Activated naive CD4-positive, alpha-beta T cell treated with anti-CD3 and anti-CD28 coated beads, Interleukin-2, amount 50 U/mL, for 72 hours (primary cell): ENCODE measurements around the gene R3HCC1L. TPM values are rescaled to one million over a fixed set of nuclear protein-coding genes. Genes with fewer than 3 reads are reported as not detected.
A peak's percentile ranks its signal among the peaks of the same experiment; 100 is the strongest.
"Not testable (repeated sequence)": the region's sequence is repeated elsewhere in the genome, so short reads cannot be mapped to it uniquely, and the experiment has no call there.

Experiments
- ATAC-seq, 2 donors: fragments of 150-1000 bp; cut with Tn5 transposase; 2 replicates each; pipeline ENCODE4 v1.10.0; 2021; ENCODE audit warnings: mild to moderate bottlenecking in 2 of 2, moderate library complexity in 2 of 2
- DNase-seq, 2 donors: peaks; one replicate each; pipeline ENCODE4 v3.0.0; 2021 to 2022; ENCODE audit warnings: low spot score in 2 of 2
- H3K27ac Mint-ChIP-seq, 2 donors: one replicate each; pipeline ENCODE4 v1.8.0; 2022; ENCODE audit warnings: mild to moderate bottlenecking in 2 of 2, mixed read lengths in 2 of 2
- H3K36me3 Mint-ChIP-seq, 2 donors: one replicate each; pipeline ENCODE4 v1.8.0; 2022; ENCODE audit warnings: mixed read lengths in 2 of 2
- H3K9me3 Mint-ChIP-seq, 2 donors: one replicate each; pipeline ENCODE4 v1.8.0; 2022; ENCODE audit warnings: mixed read lengths in 2 of 2
- total RNA-seq, 2 donors: library from RNA; stranded (reverse); gene quantifications; one replicate each; pipeline ENCODE4 v1.2.3, GENCODE V29; 2022

R3HCC1L gene
- total RNA-seq, 2 donors from 2014 or later, result 15.4 to 16.7 TPM

GRCh38 chr10:98115031-98115787, 19.2 kb upstream of the R3HCC1L start:
- Mint-ChIP-seq H3K9me3 (peaks cover 0 to 3% of the 10 kb centered on the region in 2 donors), H3K27ac (no peak overlapping the region), H3K36me3 (no peaks in the 10 kb centered on the region)

GRCh38 chr10:98119891-98120290, 14.6 kb upstream of the R3HCC1L start:
- no peak overlapping the region for H3K27ac Mint-ChIP-seq
- DNase-seq (no peak), ATAC-seq (no peak)
- H3K9me3 Mint-ChIP-seq, result peaks cover 24 to 31% of the 10 kb centered on the region in 2 donors
- peaks cover 21 to 30% of the 10 kb centered on the region in 2 donors for H3K36me3 Mint-ChIP-seq

More at GRCh38 chr10:98115031-98115787, 19.2 kb upstream of the R3HCC1L start:
- no peak for ATAC-seq
- no peak for DNase-seq

GRCh38 chr10:98125940-98126631, 8.4 kb upstream of the R3HCC1L start:
- peaks cover 30% of the 10 kb centered on the region in 2 donors for H3K36me3 Mint-ChIP-seq
- peaks cover 22 to 33% of the 10 kb centered on the region in 2 donors for H3K9me3 Mint-ChIP-seq
- no peak overlapping the region for H3K27ac Mint-ChIP-seq
- ATAC-seq (no peak), DNase-seq (no peak)

DNA sequence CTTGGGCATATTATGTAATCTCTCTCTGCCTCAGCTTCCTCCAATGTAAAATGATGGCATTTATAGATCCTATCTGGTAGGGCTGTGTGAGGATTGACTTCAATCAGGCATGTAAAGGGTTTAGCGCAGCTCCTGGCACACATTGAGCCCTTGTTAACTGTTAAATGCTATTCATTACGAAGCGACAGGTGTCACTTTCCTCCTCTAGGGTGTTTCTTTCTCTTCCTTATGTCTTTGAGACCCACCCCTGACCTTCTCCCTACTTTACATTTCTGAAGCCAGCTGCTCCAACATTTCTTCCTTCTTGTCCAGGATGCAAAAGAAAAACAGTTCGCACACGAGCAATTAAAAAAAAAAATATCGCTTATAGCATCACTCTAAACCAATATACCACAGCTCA, 5.7 kb upstream of the R3HCC1L start:
- DNase-seq (no peak), ATAC-seq (no peak)
- peaks cover 8 to 20% of the 10 kb centered on the region in 2 donors for H3K9me3 Mint-ChIP-seq
- H3K36me3 Mint-ChIP-seq, result peaks cover 16 to 26% of the 10 kb centered on the region in 2 donors
- H3K27ac Mint-ChIP-seq, result no peak overlapping the region

DNA sequence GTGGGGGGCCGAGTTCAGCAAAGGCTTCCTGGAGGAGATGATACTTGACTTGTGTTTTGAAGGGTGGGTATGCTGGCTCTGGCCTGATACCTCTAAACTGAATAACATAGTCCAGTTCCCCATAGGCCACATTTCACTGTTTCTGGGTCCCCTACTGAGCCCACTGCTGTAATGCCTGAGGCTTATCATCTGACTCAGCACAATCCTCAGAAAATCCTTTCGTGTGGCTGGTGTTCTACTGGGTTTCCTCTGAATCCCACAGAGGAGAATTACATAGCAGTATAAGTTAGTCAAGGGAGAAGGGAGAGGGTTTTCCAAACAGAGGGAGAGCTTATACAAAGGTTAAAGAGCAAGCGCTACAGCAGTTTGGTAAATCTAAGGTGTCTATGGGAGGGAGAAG, 2.8 kb upstream of the R3HCC1L start:
- H3K9me3 Mint-ChIP-seq, result peaks cover 3 to 7% of the 10 kb centered on the region in 2 donors
- H3K27ac Mint-ChIP-seq, result no peak overlapping the region
- ATAC-seq, result no peak
- peaks cover 13 to 18% of the 10 kb centered on the region in 2 donors for H3K36me3 Mint-ChIP-seq
- no peak for DNase-seq

DNA sequence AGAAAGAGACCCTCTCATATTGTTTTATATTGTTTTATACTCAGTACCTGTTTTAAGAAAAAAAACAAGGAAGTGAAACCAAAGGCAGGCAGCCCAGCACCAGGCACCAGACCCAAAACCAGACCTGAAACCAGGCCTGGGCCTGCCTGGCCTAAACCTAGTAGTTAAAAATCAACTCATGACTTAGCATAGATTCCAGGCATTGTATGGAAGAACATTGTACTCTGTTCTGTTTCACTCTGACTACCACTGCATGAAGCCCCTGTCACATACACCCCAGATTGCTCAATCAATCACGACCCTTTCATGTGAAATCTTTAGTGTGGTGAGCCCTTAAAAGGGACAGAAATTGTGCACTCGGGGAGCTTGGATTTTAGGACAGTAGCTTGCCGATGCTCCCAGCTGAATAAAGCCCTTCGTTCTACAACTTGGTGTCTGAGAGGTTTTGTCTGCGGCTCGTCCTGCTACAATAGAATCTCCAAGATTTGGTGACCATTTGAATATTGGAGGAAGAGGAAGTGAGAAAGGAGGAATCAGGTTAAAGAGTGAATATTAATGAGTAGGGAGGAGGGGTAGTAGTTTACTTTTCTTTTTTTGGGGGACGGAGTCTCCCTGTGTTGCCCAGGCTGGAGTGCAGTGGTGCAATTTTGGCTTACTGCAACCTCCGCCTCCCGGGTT, 1.2 kb upstream of the R3HCC1L start:
- peaks cover 13 to 25% of the 10 kb centered on the region in 2 donors for H3K36me3 Mint-ChIP-seq
- H3K27ac Mint-ChIP-seq, result peak overlapping the region in 1 of 2 donors; percentile 89
- not testable (repeated sequence) for DNase-seq, ATAC-seq, H3K9me3 Mint-ChIP-seq

- no peak for DNase-seq
- ATAC-seq, result peak; percentile 13 to 18
- Mint-ChIP-seq H3K9me3 (peaks cover 3 to 4% of the 10 kb centered on the region in 2 donors), H3K36me3 (peaks cover 13 to 25% of the 10 kb centered on the region in 2 donors), H3K27ac (peak overlapping the region; percentile 74 to 89)
Measured at GRCh38 chr10:98134117-98134430, 383 bp upstream of the R3HCC1L start.

DNA sequence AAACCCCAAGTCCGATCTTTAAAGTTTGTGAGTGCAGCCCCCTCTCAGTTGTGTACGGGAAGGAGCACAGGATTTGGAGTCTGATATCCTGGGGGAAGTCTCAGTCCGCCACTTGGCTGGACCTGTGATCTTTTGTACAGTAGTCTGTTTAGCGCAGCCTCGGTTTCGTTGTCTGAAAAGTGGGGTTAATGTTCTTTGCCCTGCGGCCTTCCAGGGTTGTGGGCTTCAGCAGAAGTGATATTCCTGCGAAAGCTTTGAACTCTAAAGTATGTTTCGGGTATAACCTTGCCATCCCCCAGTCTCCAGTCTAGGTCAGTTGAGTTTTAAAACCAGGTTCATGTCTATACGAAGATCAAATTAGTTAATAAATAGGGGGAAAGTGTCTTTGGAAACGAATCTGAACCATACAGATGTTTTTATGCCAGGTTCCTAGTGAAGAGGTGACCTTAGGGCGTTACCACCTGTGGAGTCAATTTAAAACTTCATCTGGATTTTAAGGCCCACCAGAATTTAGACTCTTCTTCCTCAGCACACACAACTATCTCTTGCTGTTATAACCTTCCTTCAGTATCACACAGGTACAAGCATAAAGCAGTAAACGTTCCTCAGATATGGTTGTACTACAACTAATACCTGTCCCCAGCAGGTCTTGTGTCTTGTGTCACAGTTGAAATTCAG, 904 bp downstream of the R3HCC1L start:
- peak in 1 of 2 donors; percentile 2 for ATAC-seq
- Mint-ChIP-seq H3K27ac (peak overlapping the region; percentile 74 to 89), H3K9me3 (peaks cover 3 to 4% of the 10 kb centered on the region in 2 donors), H3K36me3 (peaks cover 13 to 25% of the 10 kb centered on the region in 2 donors)
- DNase-seq, result no peak

DNA sequence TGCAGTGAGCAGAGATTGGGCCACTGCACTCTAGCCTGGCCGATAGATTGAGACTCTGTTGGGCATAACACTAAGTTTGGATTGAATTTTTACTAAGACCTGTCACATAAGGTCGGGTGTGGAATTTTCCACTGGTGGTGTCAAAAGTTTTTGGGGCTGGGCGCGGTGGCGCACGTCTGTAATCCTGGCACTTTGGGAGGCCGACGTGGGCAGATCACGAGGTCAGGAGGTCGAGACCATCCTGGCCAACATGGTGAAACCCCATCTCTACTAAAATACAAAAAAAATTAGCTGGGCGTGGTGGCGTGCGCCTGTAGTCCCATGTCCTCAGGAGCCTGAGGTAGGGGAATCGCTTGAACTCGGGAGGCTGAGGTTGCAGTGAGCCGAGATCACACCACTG, 2.3 kb downstream of the R3HCC1L start:
- peaks cover 13 to 25% of the 10 kb centered on the region in 2 donors for H3K36me3 Mint-ChIP-seq

GRCh38 chr10:98138031-98138430, 3.6 kb downstream of the R3HCC1L start:
- peak in 1 of 2 donors; percentile 39 for ATAC-seq
- Mint-ChIP-seq H3K27ac (no peak overlapping the region), H3K9me3 (peaks cover 3 to 4% of the 10 kb centered on the region in 2 donors), H3K36me3 (peaks cover 13 to 18% of the 10 kb centered on the region in 2 donors)
- DNase-seq, result no peak

More for the DNA sequence above, 2.3 kb downstream of the R3HCC1L start:
- H3K9me3 Mint-ChIP-seq, H3K27ac Mint-ChIP-seq, DNase-seq, ATAC-seq: not testable (repeated sequence)

- H3K9me3 Mint-ChIP-seq, result no peaks in the 10 kb centered on the region
- DNase-seq (no peak), ATAC-seq (no peak)
- H3K36me3 Mint-ChIP-seq, result peaks cover 5 to 12% of the 10 kb centered on the region in 2 donors
- no peak overlapping the region for H3K27ac Mint-ChIP-seq
Measured at GRCh38 chr10:98139431-98139830, 5.0 kb downstream of the R3HCC1L start.

DNA sequence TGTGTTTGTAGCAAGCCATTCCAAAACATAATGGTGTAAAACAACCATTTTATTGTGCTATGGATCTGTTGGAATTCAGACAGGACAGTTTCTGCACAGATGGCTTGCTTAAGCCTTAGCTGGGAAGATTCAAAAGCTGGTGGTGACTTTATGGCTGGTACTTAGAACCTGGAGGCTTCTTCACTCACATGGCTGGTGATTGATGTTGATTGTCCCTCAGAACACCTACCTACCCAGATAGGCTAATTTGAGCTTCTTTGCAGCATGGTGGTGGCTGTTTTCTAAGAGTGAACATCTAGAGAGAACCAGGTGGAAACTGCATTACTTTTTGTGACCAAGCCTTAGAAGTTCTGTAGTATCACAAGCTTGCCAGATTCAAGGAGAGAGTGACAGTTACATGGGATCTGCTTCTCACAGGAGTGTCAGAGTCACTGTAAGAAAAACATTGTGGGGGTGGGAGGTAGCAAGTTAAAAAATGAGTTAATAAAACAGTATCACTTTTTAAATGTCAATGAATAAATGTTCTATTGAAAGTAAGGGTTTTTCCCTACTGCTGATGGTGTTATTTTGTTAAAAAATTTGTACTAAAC, 7.1 kb downstream of the R3HCC1L start:
- Mint-ChIP-seq H3K9me3 (peaks cover 0 to 3% of the 10 kb centered on the region in 2 donors), H3K27ac (peak overlapping the region in 1 of 2 donors; percentile 72), H3K36me3 (peaks cover 9 to 21% of the 10 kb centered on the region in 2 donors)
- ATAC-seq (peak; percentile 64 to 71), DNase-seq (no peak)

DNA sequence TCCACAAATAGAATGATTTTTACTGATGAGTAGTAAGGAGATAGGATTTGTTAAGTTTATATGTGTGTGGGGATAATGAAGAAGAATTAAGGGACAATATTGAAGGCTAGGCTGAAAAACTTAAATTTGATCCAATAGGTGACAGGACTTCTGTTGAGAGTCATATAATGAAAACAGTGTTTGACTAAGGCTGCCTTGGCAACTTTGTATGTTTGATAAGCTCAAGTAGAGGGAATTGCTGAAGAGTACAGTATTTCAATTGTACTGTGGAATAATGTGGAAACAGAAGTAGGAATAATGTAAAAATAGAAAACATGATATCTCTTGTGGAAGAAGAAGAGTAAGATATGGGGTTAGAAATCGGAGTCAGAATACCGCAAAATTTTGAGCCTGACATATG, 10.5 kb downstream of the R3HCC1L start:
- H3K9me3 Mint-ChIP-seq, result peaks cover 24 to 29% of the 10 kb centered on the region in 2 donors
- no peak for ATAC-seq
- no peak for DNase-seq
- no peak overlapping the region for H3K27ac Mint-ChIP-seq
- peaks cover 38 to 48% of the 10 kb centered on the region in 2 donors for H3K36me3 Mint-ChIP-seq

- Mint-ChIP-seq H3K9me3 (peaks cover 34 to 45% of the 10 kb centered on the region in 2 donors), H3K27ac (no peak overlapping the region), H3K36me3 (peaks cover 55 to 63% of the 10 kb centered on the region in 2 donors)
- DNase-seq (no peak), ATAC-seq (no peak)
Measured at GRCh38 chr10:98149858-98150257, 15.4 kb downstream of the R3HCC1L start.

DNA sequence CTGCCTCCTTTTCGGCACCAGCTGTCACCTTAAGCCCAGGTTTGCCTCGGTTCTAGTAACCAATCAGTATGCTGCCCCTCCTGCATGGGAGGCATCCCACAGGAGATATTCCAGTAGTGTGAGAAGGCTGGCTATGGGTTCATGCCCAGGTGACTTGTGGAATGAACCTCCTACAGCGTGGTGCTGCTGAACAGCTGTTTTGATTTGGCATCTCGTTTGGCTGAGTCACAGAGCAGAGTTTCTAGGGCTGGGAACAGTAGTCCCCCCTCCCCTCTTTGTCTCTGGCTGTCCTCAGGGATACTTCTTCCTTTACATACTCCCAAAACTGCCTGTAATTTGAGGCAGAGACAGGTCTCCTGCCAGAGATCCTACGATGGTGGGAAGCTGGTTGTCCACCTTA, 16.1 kb downstream of the R3HCC1L start:
- ATAC-seq, result no peak
- peaks cover 32 to 45% of the 10 kb centered on the region in 2 donors for H3K9me3 Mint-ChIP-seq

DNA sequence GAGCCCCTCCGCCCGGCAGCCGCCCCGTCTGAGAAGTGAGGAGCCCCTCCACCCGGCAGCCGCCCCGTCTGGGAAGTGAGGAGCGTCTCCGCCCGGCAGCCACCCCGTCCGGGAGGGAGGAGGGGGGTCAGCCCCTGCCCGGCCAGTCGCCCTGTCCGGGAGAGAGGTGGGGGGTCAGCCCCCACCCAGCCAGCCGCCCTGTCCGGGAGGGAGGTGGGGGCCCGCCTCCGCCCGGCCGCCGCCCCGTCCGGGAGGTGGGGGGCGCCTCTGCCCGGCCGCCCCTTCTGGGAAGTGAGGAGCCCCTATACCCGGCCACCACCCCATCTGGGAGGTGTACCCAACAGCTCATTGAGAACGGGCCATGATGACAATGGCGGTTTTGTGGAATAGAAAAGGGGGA, 18.3 kb downstream of the R3HCC1L start:
- DNase-seq, ATAC-seq, H3K27ac Mint-ChIP-seq: not testable (repeated sequence)
- peaks cover 25 to 36% of the 10 kb centered on the region in 2 donors for H3K9me3 Mint-ChIP-seq
- H3K36me3 Mint-ChIP-seq, result peaks cover 47 to 54% of the 10 kb centered on the region in 2 donors

More for the DNA sequence above, 16.1 kb downstream of the R3HCC1L start:
- Mint-ChIP-seq H3K27ac (no peak overlapping the region), H3K36me3 (peaks cover 51 to 58% of the 10 kb centered on the region in 2 donors)
- no peak for DNase-seq
